ENCODE results near the gene ZCCHC17.

DNA sequence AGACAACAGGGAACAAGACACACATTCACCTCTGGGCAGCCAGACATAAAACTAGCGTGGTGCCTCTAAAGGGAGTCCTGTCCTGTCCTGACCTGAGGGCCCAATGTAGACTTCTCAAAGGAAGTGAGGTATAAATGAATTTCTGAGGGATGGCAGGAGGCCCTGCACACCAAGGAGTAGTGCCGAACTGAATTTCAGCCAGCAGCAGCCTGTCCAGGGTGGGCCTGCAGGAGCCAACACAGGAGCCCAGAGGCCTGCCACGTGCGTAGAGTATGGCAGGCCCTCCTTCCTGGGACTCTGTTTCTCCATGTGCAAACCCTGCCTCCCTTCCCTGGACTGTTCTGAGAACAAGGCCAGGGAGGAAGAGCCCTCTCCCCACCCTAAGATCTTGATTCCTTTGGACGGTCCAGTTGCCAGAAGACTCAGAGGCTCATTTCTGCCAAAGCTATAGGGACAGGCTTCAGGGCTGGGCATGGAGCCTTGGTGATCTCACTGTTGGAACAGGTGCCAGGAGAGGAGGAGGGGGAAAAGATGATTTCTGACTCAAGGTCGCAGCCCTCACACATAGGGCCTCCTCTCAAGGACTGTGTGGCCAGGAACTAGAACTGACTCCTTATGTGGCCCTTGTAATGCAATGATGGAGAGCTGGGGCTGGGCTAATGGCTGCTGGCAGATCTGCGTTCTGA lies 77.8 kb downstream of the ZCCHC17 start:
- TF ChIP-seq CTCF (conservative IDR thresholded peaks at IDR 0.05; ENCODE audit: low read length), result no peak
- no peak for TF ChIP-seq EZH2phosphoT487 (IDR thresholded peaks at IDR 0.05; ENCODE audit: borderline replicate concordance)

Data from Loucy (cell line).